Measurements from ENCODE around the gene TTC39A.

The TTC39A gene
- total RNA-seq = 0 to 0.21 reads per million in 2 donors

GRCh38 chr1:51330331-51331201, at the start of gene TTC39A:
Gene TTC39A (minus strand): TSS chr1:51330562. CDS start chr1:51330477, 85 bp downstream.
- no peak for DNase-seq

GRCh38 chr1:51378871-51379270, 48.5 kb upstream of the TTC39A start:
- no peak for DNase-seq

- DNase-seq = no peak
Observed at GRCh38 chr1:51373898-51374297, 43.5 kb upstream of the TTC39A start.

- no peak for DNase-seq
Observed at GRCh38 chr1:51372561-51372960, 42.2 kb upstream of the TTC39A start.

GRCh38 chr1:51369171-51369570, 38.8 kb upstream of the TTC39A start:
- no peak for DNase-seq

- no peak for DNase-seq
Observed at GRCh38 chr1:51365774-51366173, 35.4 kb upstream of the TTC39A start.

GRCh38 chr1:51359879-51360278, 29.5 kb upstream of the TTC39A start:
- DNase-seq = no peak

GRCh38 chr1:51355382-51355781, 25.0 kb upstream of the TTC39A start:
- DNase-seq = no peak

- no peak for DNase-seq
Observed at GRCh38 chr1:51354416-51354815, 24.1 kb upstream of the TTC39A start.

- DNase-seq = no peak
Observed at GRCh38 chr1:51351907-51352306, 21.5 kb upstream of the TTC39A start.

GRCh38 chr1:51349862-51350261, 19.5 kb upstream of the TTC39A start:
- DNase-seq = no peak

- DNase-seq = no peak
Observed at GRCh38 chr1:51348147-51348527, 17.8 kb upstream of the TTC39A start.

GRCh38 chr1:51347398-51348146, 17.2 kb upstream of the TTC39A start:
- no peak for DNase-seq

- no peak for DNase-seq
Observed at GRCh38 chr1:51346086-51346942, 16.0 kb upstream of the TTC39A start.

GRCh38 chr1:51345300-51345687, 14.9 kb upstream of the TTC39A start:
- DNase-seq = no peak

GRCh38 chr1:51344602-51345299, 14.4 kb upstream of the TTC39A start:
- no peak for DNase-seq

GRCh38 chr1:51344276-51344601, 13.9 kb upstream of the TTC39A start:
- DNase-seq = no peak

GRCh38 chr1:51343624-51344023, 13.3 kb upstream of the TTC39A start:
- no peak for DNase-seq

- DNase-seq = no peak
Observed at GRCh38 chr1:51342591-51343206, 12.3 kb upstream of the TTC39A start.

- DNase-seq = no peak
Observed at GRCh38 chr1:51341876-51342496, 11.6 kb upstream of the TTC39A start.

GRCh38 chr1:51340380-51340779, 10.0 kb upstream of the TTC39A start:
- no peak for DNase-seq

GRCh38 chr1:51336711-51337110, 6.3 kb upstream of the TTC39A start:
- no peak for DNase-seq

Measured in T-helper 9 cell (primary cell).